Panc1 (cell line): Measurements from ENCODE around the gene MYLK. TPM values are rescaled to one million over a fixed set of nuclear protein-coding genes. Genes with fewer than 3 reads are reported as not detected.

Experiments
- ATAC-seq: fragments of 200-7000 bp; cut with Tn5 transposase; 2 replicates; pipeline ENCODE4 v1.9.1; 2020; ENCODE audit warnings: mild to moderate bottlenecking, moderate library complexity
- BruUV-seq: library from RNA; stranded (reverse); fragments of 400-500 nt; replicated peaks from 2 replicates; lab custom pipeline; 2021; lab: Mats Ljungman, UMichigan
- CTCF ChIA-PET: fragments of 300-600 bp; sonication (Branson Sonifier 250); formaldehyde crosslinking; loops from one replicate; lab custom pipeline; 2022; ENCODE audit warnings: antibody characterized with exemption; lab: Charles Lee
- POLR2A ChIA-PET: fragments of 300-600 bp; sonication (Branson Sonifier 250); formaldehyde crosslinking; loops from one replicate; lab custom pipeline; 2022; ENCODE audit warnings: antibody characterized with exemption; lab: Charles Lee
- DNase-seq: peaks from one replicate; pipeline ENCODE4 v3.0.0-alpha.2; 2010; ENCODE audit warnings: low read depth, low spot score
- H3K27ac ChIP-seq: 2 replicates; pipeline ENCODE4 v1.5.1; 2011; ENCODE audit warnings: mild to moderate bottlenecking, low read length, inconsistent platforms
- H3K27me3 ChIP-seq: fragments of 200-500 bp; sonication (Bioruptor generic); 2 replicates; pipeline ENCODE4 v1.6.0; 2014; ENCODE audit warnings: low read length, inconsistent platforms; ENCODE audit not compliant: control insufficient read depth, insufficient read depth
- H3K36me3 ChIP-seq: fragments of 200-500 bp; sonication (Bioruptor generic); 2 replicates; pipeline ENCODE4 v1.5.1; 2014; ENCODE audit warnings: inconsistent platforms, mild to moderate bottlenecking, low read length, moderate library complexity; ENCODE audit not compliant: control insufficient read depth, insufficient read depth
- H3K4me1 ChIP-seq: 2 replicates; pipeline ENCODE4 v1.5.1; 2011; ENCODE audit warnings: inconsistent platforms, mild to moderate bottlenecking, low read length, moderate library complexity; ENCODE audit not compliant: control insufficient read depth, insufficient read depth
- H3K4me3 ChIP-seq, 2 experiments: 2 replicates each; pipeline ENCODE4 v1.5.1; 2011 to 2012; ENCODE audit warnings: low read depth in 2 of 2, low read length in 2 of 2, mild to moderate bottlenecking in 2 of 2, inconsistent platforms in 1 of 2, moderate library complexity in 1 of 2
- H3K9me3 ChIP-seq: fragments of 200-500 bp; sonication (Bioruptor generic); 2 replicates; pipeline ENCODE4 v1.5.1; 2014; ENCODE audit warnings: low read depth, mild to moderate bottlenecking, inconsistent platforms, low read length, moderate library complexity; ENCODE audit not compliant: control insufficient read depth, insufficient read depth
- CTCF ChIP-seq: fragments of 450-650 bp; IDR thresholded peaks from 2 replicates; pipeline ENCODE4 v1.5.1; 2017; ENCODE audit warnings: mild to moderate bottlenecking
- POLR2AphosphoS5 ChIP-seq: IDR thresholded peaks from 2 replicates; pipeline ENCODE4 v1.6.1; 2012; ENCODE audit warnings: mild to moderate bottlenecking, low read depth, low read length, moderate library complexity
- REST ChIP-seq, 2 experiments: IDR thresholded peaks; 2 replicates each; pipeline ENCODE4 v1.6.1; 2011 to 2012; ENCODE audit warnings: low read depth in 2 of 2, control low read depth in 1 of 2, low read length in 1 of 2, mild to moderate bottlenecking in 1 of 2, moderate library complexity in 1 of 2; ENCODE audit not compliant: insufficient read depth in 1 of 2
- SIN3A ChIP-seq: IDR thresholded peaks from 2 replicates; pipeline ENCODE4 v1.6.1; 2012; ENCODE audit warnings: low read depth, mild to moderate bottlenecking, low read length, moderate library complexity, borderline replicate concordance; ENCODE audit not compliant: insufficient read depth
- TCF7L2 ChIP-seq: IDR thresholded peaks from 2 replicates; pipeline ENCODE4 v1.6.1; 2011; ENCODE audit warnings: mild to moderate bottlenecking, low read depth, low read length, inconsistent platforms
- in situ Hi-C: cut with HindIII; loops from 2 replicates; pipeline ENCODE4 v1.10.0; 2016; ENCODE audit warnings: low sequenced_read_pairs, low pct_unique_long_range_greater_than_20kb
- intact Hi-C: fragments of 100-400 bp; cut with micrococcal nuclease; formaldehyde crosslinking; loops from one replicate; pipeline ENCODE4 v1.10.0; 2022; ENCODE audit not compliant: unreplicated experiment
- total RNA-seq: library from RNA; stranded (reverse); gene quantifications from one replicate; pipeline ENCODE4 v1.2.1, GENCODE V29; 2021; ENCODE audit not compliant: unreplicated experiment

MYLK gene
- total RNA-seq, 1 experiment from 2014 or later: 29.7 TPM

- Histone ChIP-seq H3K27ac (no peak overlapping the region), H3K9me3 (no peaks in the 10 kb centered on the region), H3K4me3 (no peak overlapping the region), H3K27me3 (no peaks in the 10 kb centered on the region), H3K36me3 (no peaks in the 10 kb centered on the region), H3K4me1 (no peaks in the 10 kb centered on the region)
- BruUV-seq: no TSS peak
- in situ Hi-C loops: no loop called here
- TF ChIP-seq SIN3A (no peak), TCF7L2 (no peak), REST (IDR thresholded peaks at IDR 0.05; ENCODE audit: insufficient read depth in 1 of 2, low read depth in 2 of 2, low read length in 1 of 2) (no peak), POLR2AphosphoS5 (no peak), CTCF (no peak)
- CTCF ChIA-PET: interaction anchor here (0.6 kb wide), 1 partner anchor 166 kb away, joined by 4 read pairs; no protein-coding TSS in a partner anchor
- DNase-seq (no peak), ATAC-seq (no peak)
- intact Hi-C loops: no loop called here
- POLR2A ChIA-PET: interaction anchor here (0.7 kb wide), 1 partner anchor 634 kb away, joined by 5 read pairs; no protein-coding TSS in a partner anchor
These were observed 119.5 kb downstream of the MYLK start for GRCh38 chr3:123764647-123765046.

GRCh38 chr3:123762805-123763204 is 121.3 kb downstream of the MYLK start:
- BruUV-seq: no TSS peak
- no peak overlapping the region for H3K4me3 ChIP-seq
- no peaks in the 10 kb centered on the region for H3K36me3 ChIP-seq
- intact Hi-C loops: no loop called here
- TF ChIP-seq TCF7L2 (no peak), SIN3A (no peak), REST (IDR thresholded peaks at IDR 0.05; ENCODE audit: insufficient read depth in 1 of 2, low read depth in 2 of 2, low read length in 1 of 2) (no peak), POLR2AphosphoS5 (no peak), CTCF (no peak)
- no peaks in the 10 kb centered on the region for H3K4me1 ChIP-seq
- no peaks in the 10 kb centered on the region for H3K27me3 ChIP-seq
- ChIA-PET POLR2A (no interaction called here), CTCF (no interaction called here)
- no peak for ATAC-seq
- in situ Hi-C loops: no loop called here
- no peak overlapping the region for H3K27ac ChIP-seq
- H3K9me3 ChIP-seq: no peaks in the 10 kb centered on the region
- DNase-seq: no peak
